Measurements from ENCODE around the gene DBN1. TPM values are rescaled to one million over a fixed set of nuclear protein-coding genes. Genes with fewer than 3 reads are reported as not detected.

The DBN1 gene
- total RNA-seq, 2 donors from 2014 or later: 9.3 to 18.8 TPM

DNA sequence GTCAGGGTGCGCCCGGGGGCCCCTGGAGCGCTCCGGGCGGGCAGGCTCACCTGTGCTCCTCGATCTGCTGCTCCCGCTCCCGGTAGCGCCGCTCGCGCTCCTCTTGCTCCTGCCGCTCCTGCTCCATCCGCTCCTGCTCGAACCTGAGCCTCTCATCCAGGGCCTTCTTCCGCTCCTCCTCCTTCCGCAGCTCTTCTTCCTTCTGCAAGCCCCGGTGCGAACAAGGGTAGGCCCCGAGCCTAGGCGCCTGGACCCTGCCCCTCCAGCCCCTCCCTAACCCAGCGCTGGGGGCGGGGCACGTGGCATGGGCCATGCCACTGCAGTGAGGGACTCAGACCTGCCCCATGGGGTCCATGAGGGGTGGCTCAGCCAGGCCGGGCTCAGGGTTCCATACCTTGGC is 6.6 kb downstream of the DBN1 start:
- Histone ChIP-seq H3K27me3 (no peaks in the 10 kb centered on the region), H3K4me1 (no peaks in the 10 kb centered on the region), H3K27ac (no peak overlapping the region), H3K4me3 (no peak overlapping the region), H3K9me3 (no peaks in the 10 kb centered on the region), H3K9ac (ENCODE audit: low read depth in 2 of 2, low read length in 2 of 2) (no peak overlapping the region), H3K36me3 (no peaks in the 10 kb centered on the region)
- TF ChIP-seq, protein P1, sequence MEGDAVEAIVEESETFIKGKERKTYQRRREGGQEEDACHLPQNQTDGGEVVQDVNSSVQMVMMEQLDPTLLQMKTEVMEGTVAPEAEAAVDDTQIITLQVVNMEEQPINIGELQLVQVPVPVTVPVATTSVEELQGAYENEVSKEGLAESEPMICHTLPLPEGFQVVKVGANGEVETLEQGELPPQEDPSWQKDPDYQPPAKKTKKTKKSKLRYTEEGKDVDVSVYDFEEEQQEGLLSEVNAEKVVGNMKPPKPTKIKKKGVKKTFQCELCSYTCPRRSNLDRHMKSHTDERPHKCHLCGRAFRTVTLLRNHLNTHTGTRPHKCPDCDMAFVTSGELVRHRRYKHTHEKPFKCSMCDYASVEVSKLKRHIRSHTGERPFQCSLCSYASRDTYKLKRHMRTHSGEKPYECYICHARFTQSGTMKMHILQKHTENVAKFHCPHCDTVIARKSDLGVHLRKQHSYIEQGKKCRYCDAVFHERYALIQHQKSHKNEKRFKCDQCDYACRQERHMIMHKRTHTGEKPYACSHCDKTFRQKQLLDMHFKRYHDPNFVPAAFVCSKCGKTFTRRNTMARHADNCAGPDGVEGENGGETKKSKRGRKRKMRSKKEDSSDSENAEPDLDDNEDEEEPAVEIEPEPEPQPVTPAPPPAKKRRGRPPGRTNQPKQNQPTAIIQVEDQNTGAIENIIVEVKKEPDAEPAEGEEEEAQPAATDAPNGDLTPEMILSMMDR (IDR thresholded peaks at IDR 0.05): no peak
- intact Hi-C loops (cut with DNase I): no loop called here
- DNase-seq: no peak

DNA sequence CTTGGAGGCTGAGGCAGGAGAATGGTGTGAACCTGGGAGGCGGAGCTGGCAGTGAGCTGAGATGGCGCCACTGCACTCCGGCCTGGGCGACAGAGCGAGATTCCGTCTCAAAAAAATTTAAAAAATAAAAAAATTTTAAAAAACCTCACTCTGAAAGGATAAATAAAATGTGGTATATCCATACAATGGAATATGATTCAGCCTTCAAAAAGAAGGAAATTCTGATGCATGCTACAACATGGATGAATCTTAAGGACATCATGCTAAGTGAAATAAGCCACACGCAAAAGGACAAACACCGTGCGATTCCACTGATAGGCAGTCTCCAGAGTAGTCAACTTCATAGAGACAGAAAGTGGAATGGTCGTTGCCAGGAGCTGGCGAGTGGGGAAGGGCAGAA is 8.4 kb downstream of the DBN1 start:
- Histone ChIP-seq H3K4me1 (no peaks in the 10 kb centered on the region), H3K9me3 (no peaks in the 10 kb centered on the region), H3K9ac (ENCODE audit: low read depth in 2 of 2, low read length in 2 of 2) (no peak overlapping the region), H3K36me3 (no peaks in the 10 kb centered on the region), H3K27ac (no peak overlapping the region), H3K4me3 (no peak overlapping the region), H3K27me3 (no peaks in the 10 kb centered on the region)
- DNase-seq: no peak
- intact Hi-C loops (cut with DNase I): no loop called here
- TF ChIP-seq, protein P1 (IDR thresholded peaks at IDR 0.05): no peak

DNA sequence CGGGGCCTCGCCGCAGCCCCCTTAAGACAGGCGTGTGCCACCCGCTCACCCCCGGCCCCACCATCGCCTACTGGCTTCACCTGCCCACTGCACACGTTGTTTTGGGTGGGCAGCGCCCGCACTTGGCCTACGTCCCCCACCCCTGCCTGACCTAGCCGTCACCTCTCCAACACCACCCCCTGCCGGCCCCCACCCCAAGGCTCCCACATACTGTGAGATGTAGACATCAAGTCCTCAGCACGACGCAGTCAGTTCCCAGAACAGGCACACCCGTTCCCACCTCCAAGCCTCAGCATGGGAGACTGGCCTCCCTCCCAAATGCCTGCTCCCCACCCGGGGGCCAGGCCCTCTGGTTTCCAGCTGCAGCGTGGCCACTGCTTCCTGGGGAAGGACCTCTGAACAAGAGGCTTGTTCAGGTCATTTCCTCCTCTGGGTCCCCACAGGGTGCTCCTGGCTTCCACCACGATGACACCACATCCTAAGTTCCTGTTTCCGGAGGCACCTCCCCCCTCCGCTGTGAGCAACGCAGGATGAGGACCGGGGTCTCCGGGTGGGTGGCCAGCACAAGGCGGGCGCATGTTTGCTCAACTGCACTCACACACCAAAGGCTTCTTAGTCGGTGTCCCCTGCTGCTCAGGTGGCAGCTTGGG is 11.3 kb downstream of the DBN1 start:
- Histone ChIP-seq H3K9me3 (no peaks in the 10 kb centered on the region), H3K27me3 (no peaks in the 10 kb centered on the region), H3K27ac (no peak overlapping the region), H3K4me1 (no peaks in the 10 kb centered on the region), H3K36me3 (no peaks in the 10 kb centered on the region), H3K4me3 (no peak overlapping the region), H3K9ac (ENCODE audit: low read depth in 2 of 2, low read length in 2 of 2) (no peak overlapping the region)
- intact Hi-C loops (cut with DNase I): no loop called here
- no peak for DNase-seq
- TF ChIP-seq, protein P1 (IDR thresholded peaks at IDR 0.05): no peak

DNA sequence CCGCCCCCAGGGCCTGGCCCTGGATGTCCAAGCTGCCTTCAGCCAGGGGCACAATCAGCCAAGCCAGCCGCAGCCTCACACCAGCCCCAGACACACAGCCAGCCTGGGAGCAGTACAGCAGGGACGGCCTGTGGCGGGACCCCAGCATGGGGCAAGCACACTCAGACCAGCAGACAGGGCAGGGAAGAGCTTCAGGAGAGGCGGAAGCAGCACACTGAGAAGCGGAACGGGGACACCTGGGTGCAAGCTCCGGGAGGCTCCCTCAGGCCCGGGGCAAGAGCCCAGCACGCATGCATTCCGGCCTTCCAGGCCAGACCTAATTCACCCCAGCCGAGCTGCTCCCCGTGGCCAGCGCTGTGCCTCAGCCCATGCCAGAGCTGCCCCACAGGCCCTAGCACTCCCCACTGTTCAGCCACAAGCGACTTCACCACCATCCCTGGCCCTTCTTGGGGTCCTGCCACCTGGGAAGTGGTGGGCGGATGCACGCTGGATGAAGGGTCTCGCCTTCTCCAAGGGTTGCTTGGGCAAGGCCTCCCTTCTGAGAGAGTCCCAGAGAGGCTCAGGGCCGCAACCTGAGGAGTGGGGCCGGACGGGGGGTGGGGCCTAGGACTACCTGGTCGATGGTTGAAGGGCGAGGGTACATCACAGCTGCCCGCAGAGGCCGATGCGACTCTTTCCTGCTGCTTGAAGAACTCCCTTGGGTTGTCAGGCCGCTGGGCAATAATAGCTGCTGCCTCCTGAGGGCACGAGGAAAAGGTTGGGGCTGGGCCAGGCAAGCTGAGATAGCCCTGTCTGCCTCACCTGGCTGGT is 13.4 kb downstream of the DBN1 start:
- no peak overlapping the region for H3K27ac ChIP-seq
- no peaks in the 10 kb centered on the region for H3K9me3 ChIP-seq
- H3K4me3 ChIP-seq: no peak overlapping the region
- intact Hi-C loops (cut with DNase I): loop anchor here (5.0 kb wide), 1 partner anchor 42 kb away; no protein-coding TSS in a partner anchor
- no peaks in the 10 kb centered on the region for H3K4me1 ChIP-seq
- no peak overlapping the region for H3K9ac ChIP-seq (ENCODE audit: low read depth in 2 of 2, low read length in 2 of 2)
- TF ChIP-seq, protein P1 (IDR thresholded peaks at IDR 0.05): no peak
- no peaks in the 10 kb centered on the region for H3K36me3 ChIP-seq
- no peaks in the 10 kb centered on the region for H3K27me3 ChIP-seq
- DNase-seq: no peak

DNA sequence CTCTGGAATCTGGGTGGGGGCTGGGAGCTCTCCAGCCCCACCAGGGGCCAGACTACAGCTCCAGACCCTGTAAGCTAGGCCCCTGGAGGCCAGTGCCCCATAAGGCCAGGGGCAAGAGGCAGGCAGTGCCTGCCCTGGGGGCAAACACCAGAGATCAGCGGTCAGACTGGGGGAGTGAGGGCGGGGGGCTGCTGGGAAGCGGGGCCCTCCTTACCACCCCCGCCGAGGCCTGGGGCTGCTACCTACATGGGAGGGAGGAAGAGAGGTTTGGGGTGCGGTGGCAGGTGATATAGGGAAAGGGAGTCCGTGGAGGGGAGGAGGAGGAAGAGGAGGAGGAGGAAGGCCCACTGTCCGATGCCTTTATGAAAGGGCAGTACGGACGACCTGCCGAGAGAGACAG is 14.1 kb downstream of the DBN1 start:
- H3K4me1 ChIP-seq: no peaks in the 10 kb centered on the region
- no peaks in the 10 kb centered on the region for H3K27me3 ChIP-seq
- TF ChIP-seq, protein P1 (IDR thresholded peaks at IDR 0.05): no peak
- no peaks in the 10 kb centered on the region for H3K9me3 ChIP-seq
- H3K9ac ChIP-seq (ENCODE audit: low read depth in 2 of 2, low read length in 2 of 2): no peak overlapping the region
- no peak overlapping the region for H3K27ac ChIP-seq
- H3K4me3 ChIP-seq: no peak overlapping the region
- intact Hi-C loops (cut with DNase I): loop anchor here (5.0 kb wide), 1 partner anchor 43 kb away; no protein-coding TSS in a partner anchor
- no peak for DNase-seq
- H3K36me3 ChIP-seq: no peaks in the 10 kb centered on the region
